ENCODE data around the gene TRPM4.

- no peak for TF ChIP-seq CTCF (optimal IDR thresholded peaks at IDR 0.05 in 1 of 3, IDR thresholded peaks at IDR 0.05 in 1 of 3, conservative IDR thresholded peaks at IDR 0.05 in 1 of 3; ENCODE audit: extremely low read depth in 1 of 3, insufficient read depth in 2 of 3, low read length in 3 of 3)
- no peak for TF ChIP-seq EZH2 (IDR thresholded peaks at IDR 0.05; ENCODE audit: low read length)
Measured at GRCh38 chr19:49244256-49244655, 86.7 kb downstream of the TRPM4 start.
